HG02623 (cell line): ENCODE results near the gene GLRA1.
"Not testable (repeated sequence)": the region's sequence is repeated elsewhere in the genome, so short reads cannot be mapped to it uniquely, and the experiment has no call there.

Experiments
- ATAC-seq: cut with Tn5 transposase; IDR thresholded peaks from one replicate; pipeline ENCODE4 v1.9.1; 2021; ENCODE audit warnings: moderate library complexity; ENCODE audit not compliant: unreplicated experiment

Gene GLRA1

GRCh38 chr5:151917904-151918303 is 6.7 kb downstream of the GLRA1 start:
- no peak for ATAC-seq

GRCh38 chr5:151913425-151913824 is 11.2 kb downstream of the GLRA1 start:
- ATAC-seq: no peak

DNA sequence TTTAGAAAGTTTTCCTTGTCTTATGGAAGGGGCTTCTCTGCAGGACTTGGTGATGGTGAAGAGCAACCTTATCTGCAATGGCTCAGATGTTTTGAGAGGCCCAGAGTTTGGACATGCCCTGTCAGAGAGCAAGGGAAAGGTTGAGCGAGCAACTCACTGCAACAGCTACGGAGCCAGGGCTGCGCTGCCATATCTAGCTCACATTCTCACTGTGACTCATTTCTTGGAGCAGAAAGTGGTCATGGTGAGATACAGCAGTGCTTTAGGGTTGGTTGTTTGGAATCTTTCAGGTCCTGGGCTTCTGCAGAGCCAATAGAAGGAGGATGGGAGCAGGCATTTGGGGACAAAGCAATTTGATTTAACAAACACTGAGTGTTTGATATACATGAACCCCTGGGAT is 12.3 kb downstream of the GLRA1 start:
- no peak for ATAC-seq

GRCh38 chr5:151911011-151911410 is 13.6 kb downstream of the GLRA1 start:
- no peak for ATAC-seq

GRCh38 chr5:151909628-151910027 is 15.0 kb downstream of the GLRA1 start:
- ATAC-seq: no peak

- no peak for ATAC-seq
Observed at GRCh38 chr5:151906246-151906645, 18.4 kb downstream of the GLRA1 start.

- ATAC-seq: no peak
Observed at GRCh38 chr5:151905557-151905961, 19.1 kb downstream of the GLRA1 start.

DNA sequence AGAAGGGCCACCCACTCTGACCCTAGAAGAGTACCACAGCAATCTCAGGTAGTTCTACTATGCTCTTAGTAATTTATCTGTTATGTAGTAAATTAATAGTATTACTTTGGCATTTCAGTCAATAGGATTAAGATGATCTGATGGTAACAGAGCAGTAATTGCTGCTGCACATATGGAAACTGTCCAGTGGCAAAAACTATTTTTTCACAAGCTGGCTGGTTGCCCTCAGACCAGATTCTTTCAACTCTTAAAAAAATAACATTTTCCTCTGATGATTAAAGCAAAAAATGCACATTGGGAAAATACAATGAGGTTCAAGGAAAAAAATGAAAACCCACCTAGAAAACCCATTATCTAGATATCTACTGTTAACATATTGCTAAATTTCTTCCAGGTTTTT is 19.7 kb downstream of the GLRA1 start:
- no peak for ATAC-seq

- no peak for ATAC-seq
Observed at GRCh38 chr5:151904127-151904526, 20.5 kb downstream of the GLRA1 start.

- peak; percentile 91 for ATAC-seq
Observed at GRCh38 chr5:151903243-151903653, 21.4 kb downstream of the GLRA1 start.

DNA sequence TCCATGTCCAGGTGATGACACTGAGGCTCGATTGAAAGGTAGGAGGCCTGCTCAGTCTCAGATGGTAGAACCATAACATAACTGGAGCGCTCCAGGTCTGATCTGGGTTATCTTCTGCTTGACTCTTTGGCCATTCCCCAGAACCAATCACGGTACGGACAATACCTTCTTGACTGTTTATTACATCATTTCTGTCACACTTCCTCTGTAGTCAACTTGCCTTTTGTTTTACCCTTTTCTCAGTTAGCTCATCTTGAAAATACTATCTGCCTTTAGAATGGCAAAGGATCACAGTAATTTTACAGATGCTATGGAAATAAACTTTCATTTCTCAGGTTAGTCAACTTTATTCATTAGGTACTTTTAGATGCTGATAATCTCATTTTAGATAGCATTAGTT is 22.4 kb downstream of the GLRA1 start:
- no peak for ATAC-seq

DNA sequence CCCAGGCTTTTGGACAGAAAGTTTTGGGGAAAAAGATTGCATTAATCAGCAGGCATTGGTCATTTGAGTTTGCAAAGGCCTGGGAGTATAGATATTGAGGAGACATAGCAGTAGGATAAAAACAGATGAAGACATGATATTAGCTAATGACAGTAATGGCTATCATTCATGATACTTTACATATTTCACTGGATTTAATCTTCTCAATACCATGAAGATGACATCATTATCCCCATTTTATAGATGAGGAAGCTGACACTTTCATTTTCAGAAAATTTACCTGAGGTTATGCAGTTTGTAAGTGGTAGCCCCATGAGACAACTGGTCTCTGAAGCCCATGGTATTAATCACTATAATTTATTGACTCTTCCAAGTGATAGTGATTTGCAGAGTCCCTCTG is 23.0 kb downstream of the GLRA1 start:
- no peak for ATAC-seq

GRCh38 chr5:151900891-151901290 is 23.8 kb downstream of the GLRA1 start:
- no peak for ATAC-seq

DNA sequence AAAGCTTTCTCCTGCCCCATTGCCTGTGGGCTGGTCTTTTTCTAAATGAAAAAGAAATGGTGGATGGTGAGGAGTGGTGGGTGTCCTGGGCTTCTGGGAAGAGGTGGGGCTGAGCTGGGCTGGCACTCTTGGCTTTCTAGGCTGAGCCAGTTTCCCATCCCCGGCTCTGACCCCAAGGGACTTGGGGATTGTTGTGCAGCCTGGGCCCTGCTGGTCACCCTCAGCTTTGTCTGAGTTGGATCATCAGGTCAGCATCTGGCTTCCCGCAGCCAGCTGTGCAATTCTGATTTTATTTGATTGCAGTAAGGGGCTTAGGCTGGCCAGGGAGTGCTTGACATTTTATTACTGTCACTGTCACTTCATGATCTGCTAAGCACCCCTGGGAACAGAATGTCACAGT is 25.3 kb downstream of the GLRA1 start:
- no peak for ATAC-seq

DNA sequence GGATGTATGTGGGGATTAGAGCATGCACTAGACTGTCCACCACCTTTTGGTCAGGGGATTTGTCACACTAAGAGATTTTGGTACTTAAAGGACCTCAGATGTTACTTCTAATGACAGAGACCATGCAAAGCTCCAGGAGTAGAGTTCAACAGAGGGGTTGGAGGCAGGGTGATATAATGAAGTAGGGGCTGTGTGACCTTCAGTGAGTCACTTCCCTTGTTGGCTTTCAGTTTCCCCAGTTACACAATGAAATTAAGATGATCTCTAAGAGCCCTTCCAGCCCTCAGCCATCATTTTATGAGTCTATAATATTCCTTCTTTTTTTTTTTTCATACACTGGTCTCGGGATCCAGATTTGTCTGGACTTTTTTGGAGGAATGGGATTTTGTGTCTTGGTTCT is 26.8 kb downstream of the GLRA1 start:
- no peak for ATAC-seq

- ATAC-seq: no peak
Observed at GRCh38 chr5:151897020-151897552, 27.6 kb downstream of the GLRA1 start.

- ATAC-seq: no peak
Observed at GRCh38 chr5:151896031-151896691, 28.5 kb downstream of the GLRA1 start.

- no peak for ATAC-seq
Observed at GRCh38 chr5:151895660-151896030, 29.0 kb downstream of the GLRA1 start.

- not testable (repeated sequence) for ATAC-seq
Observed at GRCh38 chr5:151893485-151893884, 31.2 kb downstream of the GLRA1 start.

- ATAC-seq: no peak
Observed at GRCh38 chr5:151892393-151892792, 32.3 kb downstream of the GLRA1 start.

DNA sequence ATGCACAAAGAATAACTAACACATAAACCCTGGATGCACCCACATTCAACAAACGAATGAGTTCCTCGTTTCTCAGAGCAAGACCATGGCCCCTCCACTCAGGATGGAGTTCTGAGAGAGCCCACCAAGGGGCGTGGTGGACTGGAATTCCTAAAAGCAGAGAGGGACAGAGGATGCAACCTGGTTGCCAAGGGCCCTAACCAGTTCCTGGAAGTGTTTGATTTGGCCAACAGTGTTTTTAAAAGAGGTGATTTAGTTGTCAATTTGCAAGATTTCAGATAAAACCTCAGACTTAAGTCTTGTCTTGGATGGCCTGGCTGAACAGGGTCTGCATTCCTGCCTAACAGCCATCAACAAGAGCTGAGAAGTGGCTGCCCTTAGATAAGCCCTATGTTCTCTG is 34.4 kb downstream of the GLRA1 start:
- no peak for ATAC-seq

- ATAC-seq: no peak
Observed at GRCh38 chr5:151889614-151890013, 35.0 kb downstream of the GLRA1 start.
